Stimulated activated CD4-positive, alpha-beta T cell treated with anti-CD3 and anti-CD28 coated beads, Interleukin-12 subunit alpha, Interleukin-12 subunit beta, amount 100 ng/mL, for 48 hours (primary cell): Measurements from ENCODE around the gene APLP2.

Source experiments
- DNase-seq, 3 donors: peaks; one replicate each; pipeline ENCODE4 v3.0.0-alpha.2; 2020; ENCODE audit warnings: low read depth in 2 of 3, low spot score in 1 of 3

Gene APLP2

GRCh38 chr11:130055617-130056016, 14.1 kb upstream of the APLP2 start:
- no peak for DNase-seq

GRCh38 chr11:130061017-130061416, 8.7 kb upstream of the APLP2 start:
- DNase-seq = no peak

GRCh38 chr11:130062026-130062425, 7.7 kb upstream of the APLP2 start:
- no peak for DNase-seq

- DNase-seq = no peak
Observed at GRCh38 chr11:130063451-130063850, 6.2 kb upstream of the APLP2 start.

GRCh38 chr11:130064596-130064995, 5.1 kb upstream of the APLP2 start:
- DNase-seq = no peak

- DNase-seq = no peak
Observed at GRCh38 chr11:130066338-130066737, 3.4 kb upstream of the APLP2 start.

GRCh38 chr11:130068546-130068985, 1.1 kb upstream of the APLP2 start:
- DNase-seq = no peak

GRCh38 chr11:130068986-130069658, 572 bp upstream of the APLP2 start:
- DNase-seq = peak in 1 of 3 donors; percentile 48

GRCh38 chr11:130070109-130070845, 583 bp downstream of the APLP2 start:
- DNase-seq = peak in 2 of 3 donors; percentile 11 to 31

- no peak for DNase-seq
Observed at GRCh38 chr11:130070846-130071200, 1.1 kb downstream of the APLP2 start.

- no peak for DNase-seq
Observed at GRCh38 chr11:130071211-130071712, 1.6 kb downstream of the APLP2 start.

GRCh38 chr11:130074736-130075135, 5.0 kb downstream of the APLP2 start:
- DNase-seq = no peak

- no peak for DNase-seq
Observed at GRCh38 chr11:130076778-130077481, 7.2 kb downstream of the APLP2 start.

- DNase-seq = no peak
Observed at GRCh38 chr11:130077671-130078070, 8.0 kb downstream of the APLP2 start.

GRCh38 chr11:130078080-130078479, 8.4 kb downstream of the APLP2 start:
- no peak for DNase-seq

- no peak for DNase-seq
Observed at GRCh38 chr11:130085671-130086290, 16.1 kb downstream of the APLP2 start.

- DNase-seq = no peak
Observed at GRCh38 chr11:130086669-130087068, 17.0 kb downstream of the APLP2 start.

GRCh38 chr11:130087294-130087926, 17.7 kb downstream of the APLP2 start:
- DNase-seq = no peak

GRCh38 chr11:130088217-130088616, 18.5 kb downstream of the APLP2 start:
- no peak for DNase-seq

GRCh38 chr11:130088919-130089673, 19.4 kb downstream of the APLP2 start:
- DNase-seq = no peak
